GM10248 (cell line): Measurements from ENCODE around the gene ZNF41.

ENCODE experiments used
- CTCF ChIA-PET: fragments of 300-600 bp; sonication (Branson Sonifier 250); formaldehyde crosslinking; extraction: SDS; loops from one replicate; lab custom pipeline; 2021; ENCODE audit warnings: antibody characterized with exemption; lab: Yijun Ruan, JAX
- POLR2A ChIA-PET: fragments of 350-650 bp; sonication (Branson Sonifier 250); formaldehyde crosslinking; extraction: SDS; loops from one replicate; lab custom pipeline; 2020; ENCODE audit warnings: antibody characterized with exemption; lab: Yijun Ruan, JAX
- DNase-seq: peaks from one replicate; pipeline ENCODE4 v3.0.0; 2012; ENCODE audit errors: extremely low spot score
- CTCF ChIP-seq: IDR thresholded peaks from 2 replicates; pipeline ENCODE4 v1.5.1; 2012; ENCODE audit warnings: mild to moderate bottlenecking, low read depth; ENCODE audit errors: extremely low read depth, missing control alignments, control extremely low read depth

The ZNF41 gene

GRCh38 chrX:47448165-47448806 is 34.7 kb downstream of the ZNF41 start:
- DNase-seq = no peak
- ChIA-PET CTCF (no interaction called here), POLR2A (no interaction called here)
- TF ChIP-seq CTCF = no peak

- no peak for TF ChIP-seq CTCF
- ChIA-PET POLR2A (no interaction called here), CTCF (no interaction called here)
- DNase-seq = no peak
These were observed 35.4 kb downstream of the ZNF41 start for GRCh38 chrX:47447607-47448006.

- no peak for TF ChIP-seq CTCF
- ChIA-PET CTCF (no interaction called here), POLR2A (no interaction called here)
- no peak for DNase-seq
These were observed 36.1 kb downstream of the ZNF41 start for GRCh38 chrX:47446971-47447370.

- TF ChIP-seq CTCF = no peak
- no peak for DNase-seq
- ChIA-PET CTCF (no interaction called here), POLR2A (no interaction called here)
These were observed 36.6 kb downstream of the ZNF41 start for GRCh38 chrX:47446431-47446830.

- no peak for TF ChIP-seq CTCF
- ChIA-PET POLR2A (no interaction called here), CTCF (no interaction called here)
- no peak for DNase-seq
These were observed 52.1 kb downstream of the ZNF41 start for GRCh38 chrX:47430925-47431324.

- ChIA-PET POLR2A (no interaction called here), CTCF (no interaction called here)
- no peak for TF ChIP-seq CTCF
- DNase-seq = no peak
These were observed 60.6 kb downstream of the ZNF41 start for GRCh38 chrX:47422444-47422843.

- POLR2A ChIA-PET = no interaction called here
- no peak for DNase-seq
- CTCF ChIA-PET = interaction anchor here (1.3 kb wide), 1 partner anchor 15 kb away, joined by 3 read pairs; no protein-coding TSS in a partner anchor
These were observed 62.1 kb downstream of the ZNF41 start for GRCh38 chrX:47420962-47421361.

More at GRCh38 chrX:47420962-47421361, 62.1 kb downstream of the ZNF41 start:
- TF ChIP-seq CTCF = no peak
